Measurements from ENCODE around the gene SEPHS2. TPM values are rescaled to one million over a fixed set of nuclear protein-coding genes. Genes with fewer than 3 reads are reported as not detected.
"Not testable (repeated sequence)": the region's sequence is repeated elsewhere in the genome, so short reads cannot be mapped to it uniquely, and the experiment has no call there.

Gene SEPHS2
- total RNA-seq, 6 experiments from 2014 or later = 157 to 228 (median 205) TPM

DNA sequence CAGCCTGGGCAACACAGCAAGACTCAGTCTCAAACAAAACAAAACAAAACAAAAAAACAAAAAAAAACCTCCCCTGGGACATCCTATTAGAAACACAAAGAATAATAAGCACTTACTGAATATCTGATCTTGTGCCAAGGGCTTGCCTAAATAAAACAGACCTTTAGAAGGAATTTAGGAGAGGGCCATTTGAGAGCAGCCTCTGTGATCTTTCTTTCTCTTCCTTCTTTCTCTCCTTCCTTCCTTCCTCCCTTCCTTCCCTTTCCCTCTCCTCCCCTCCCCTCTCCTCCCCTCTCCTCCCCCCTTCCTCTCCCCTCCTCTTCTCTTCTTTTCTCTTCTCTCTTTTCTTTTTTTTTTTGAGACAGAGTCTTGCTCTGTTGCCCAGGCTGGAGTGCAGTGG lies 39.2 kb upstream of the SEPHS2 start:
- Histone ChIP-seq H3K36me3 (no peaks in the 10 kb centered on the region), H3K27ac (no peak overlapping the region), H3K4me1 (peaks cover 0 to 10% (median 5%) of the 10 kb centered on the region in 4 donors), H3K4me3 (no peak overlapping the region), H3K9me3 (no peaks in the 10 kb centered on the region), H3K27me3 (no peaks in the 10 kb centered on the region)
- ATAC-seq = no peak
- intact Hi-C loops (cut with DNase I) = no loop called here
- TF ChIP-seq, protein P1, sequence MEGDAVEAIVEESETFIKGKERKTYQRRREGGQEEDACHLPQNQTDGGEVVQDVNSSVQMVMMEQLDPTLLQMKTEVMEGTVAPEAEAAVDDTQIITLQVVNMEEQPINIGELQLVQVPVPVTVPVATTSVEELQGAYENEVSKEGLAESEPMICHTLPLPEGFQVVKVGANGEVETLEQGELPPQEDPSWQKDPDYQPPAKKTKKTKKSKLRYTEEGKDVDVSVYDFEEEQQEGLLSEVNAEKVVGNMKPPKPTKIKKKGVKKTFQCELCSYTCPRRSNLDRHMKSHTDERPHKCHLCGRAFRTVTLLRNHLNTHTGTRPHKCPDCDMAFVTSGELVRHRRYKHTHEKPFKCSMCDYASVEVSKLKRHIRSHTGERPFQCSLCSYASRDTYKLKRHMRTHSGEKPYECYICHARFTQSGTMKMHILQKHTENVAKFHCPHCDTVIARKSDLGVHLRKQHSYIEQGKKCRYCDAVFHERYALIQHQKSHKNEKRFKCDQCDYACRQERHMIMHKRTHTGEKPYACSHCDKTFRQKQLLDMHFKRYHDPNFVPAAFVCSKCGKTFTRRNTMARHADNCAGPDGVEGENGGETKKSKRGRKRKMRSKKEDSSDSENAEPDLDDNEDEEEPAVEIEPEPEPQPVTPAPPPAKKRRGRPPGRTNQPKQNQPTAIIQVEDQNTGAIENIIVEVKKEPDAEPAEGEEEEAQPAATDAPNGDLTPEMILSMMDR (IDR thresholded peaks at IDR 0.05) = no peak
- no peak for TF ChIP-seq POLR2A (IDR thresholded peaks at IDR 0.05)
- DNase-seq = no peak

GRCh38 chr16:30482366-30482765 lies 36.7 kb upstream of the SEPHS2 start:
- ATAC-seq = peak in 1 of 4 donors; percentile 26
- 100% methylated on average over 1 of the region's 3 CpGs for WGBS (ENCODE audit: insufficient coverage, low coverage, low lambda C conversion rate, missing lambda C conversion rate)
- no peak for TF ChIP-seq POLR2A (IDR thresholded peaks at IDR 0.05)
- TF ChIP-seq, protein P1 (IDR thresholded peaks at IDR 0.05) = peak in 1 of 4 donors; percentile 8
- no peaks in the 10 kb centered on the region for H3K9me3 ChIP-seq
- intact Hi-C loops (cut with DNase I) = no loop called here
- no peaks in the 10 kb centered on the region for H3K27me3 ChIP-seq
- no peak overlapping the region for H3K4me3 ChIP-seq
- H3K36me3 ChIP-seq = no peaks in the 10 kb centered on the region
- H3K27ac ChIP-seq = no peak overlapping the region
- no peaks in the 10 kb centered on the region for H3K4me1 ChIP-seq
- DNase-seq = no peak

- Histone ChIP-seq H3K4me1 (no peaks in the 10 kb centered on the region), H3K27me3 (no peaks in the 10 kb centered on the region), H3K27ac (no peak overlapping the region), H3K36me3 (no peaks in the 10 kb centered on the region), H3K4me3 (no peak overlapping the region), H3K9me3 (no peaks in the 10 kb centered on the region)
- ATAC-seq = no peak
- intact Hi-C loops (cut with DNase I) = no loop called here
- DNase-seq = no peak
- no peak for TF ChIP-seq POLR2A (IDR thresholded peaks at IDR 0.05)
- TF ChIP-seq, protein P1 (IDR thresholded peaks at IDR 0.05) = no peak
- WGBS (ENCODE audit: insufficient coverage, low coverage, low lambda C conversion rate, missing lambda C conversion rate) = 83% methylated on average over 5 of the region's 5 CpGs
Measured at GRCh38 chr16:30481381-30481780, 35.7 kb upstream of the SEPHS2 start.

DNA sequence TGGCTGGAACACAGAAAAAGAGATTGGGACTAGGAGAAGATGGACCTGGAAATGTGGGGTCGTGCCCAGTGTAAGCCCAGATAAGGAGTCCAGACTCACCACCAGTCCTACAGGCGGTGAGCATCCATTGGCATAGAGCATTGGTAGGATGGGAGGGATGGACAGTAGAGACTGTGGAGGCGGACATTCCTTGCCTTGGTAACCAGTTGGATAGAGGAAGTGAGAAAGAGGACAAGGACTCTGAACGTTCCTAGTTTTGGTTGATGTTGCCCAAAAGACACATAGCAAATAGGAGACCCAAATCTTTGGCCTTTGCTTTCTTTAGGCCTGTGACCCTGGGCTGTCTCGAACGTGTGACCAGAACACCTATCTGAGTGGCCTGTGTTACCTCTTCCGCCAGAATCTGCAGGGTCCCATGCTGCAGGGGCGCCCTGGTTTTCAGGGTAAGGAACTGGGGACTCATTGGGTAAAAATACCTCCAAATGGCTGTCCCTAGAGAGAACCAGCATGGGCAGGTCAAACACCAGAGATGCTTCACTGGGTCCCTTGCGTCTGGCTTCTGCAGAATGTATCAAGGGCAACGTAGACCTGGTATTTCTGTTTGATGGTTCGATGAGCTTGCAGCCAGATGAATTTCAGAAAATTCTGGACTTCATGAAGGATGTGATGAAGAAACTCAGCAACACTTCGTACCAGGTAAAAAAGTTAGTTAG lies 33.2 kb upstream of the SEPHS2 start:
- DNase-seq (no peak), ATAC-seq (no peak)
- WGBS (ENCODE audit: insufficient coverage, low coverage, low lambda C conversion rate, missing lambda C conversion rate) = 85% methylated on average over 8 of the region's 12 CpGs
- H3K27ac ChIP-seq = no peak overlapping the region
- TF ChIP-seq POLR2A (IDR thresholded peaks at IDR 0.05) = no peak
- TF ChIP-seq, protein P1 (IDR thresholded peaks at IDR 0.05) = no peak
- intact Hi-C loops (cut with DNase I) = no loop called here
- H3K36me3 ChIP-seq = no peaks in the 10 kb centered on the region
- H3K4me1 ChIP-seq = no peaks in the 10 kb centered on the region
- H3K27me3 ChIP-seq = no peaks in the 10 kb centered on the region
- no peak overlapping the region for H3K4me3 ChIP-seq
- H3K9me3 ChIP-seq = no peaks in the 10 kb centered on the region

DNA sequence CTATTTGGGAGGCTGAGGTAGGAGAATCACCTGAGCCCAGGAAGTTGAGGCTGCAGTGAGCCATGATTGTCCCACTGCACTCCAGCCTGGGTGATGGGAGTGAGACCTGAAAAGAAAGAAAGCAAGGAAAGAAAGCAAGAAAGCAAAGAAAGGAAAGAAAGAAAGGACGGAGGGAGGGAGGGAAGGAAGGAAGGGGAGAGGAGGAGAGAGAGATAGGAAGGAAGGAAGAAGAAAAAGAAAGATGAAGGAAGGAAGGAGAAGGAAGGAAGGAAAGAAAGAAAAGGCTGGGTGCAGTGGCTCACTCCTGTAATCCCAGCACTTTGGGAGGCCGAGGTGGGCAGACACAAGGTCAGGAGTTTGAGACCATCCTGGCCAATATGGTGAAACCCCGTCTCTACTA lies 32.1 kb upstream of the SEPHS2 start:
- DNase-seq; H3K4me1 ChIP-seq; H3K27me3 ChIP-seq; H3K36me3 ChIP-seq; H3K9me3 ChIP-seq; intact Hi-C loops (cut with DNase I); ATAC-seq; H3K4me3 ChIP-seq; H3K27ac ChIP-seq: not testable (repeated sequence)
- 58% methylated on average over 1 of the region's 3 CpGs for WGBS (ENCODE audit: insufficient coverage, low coverage, low lambda C conversion rate, missing lambda C conversion rate)

Measured in right lobe of liver (tissue), 6 donors.